HFFc6 (cell line): Measurements from ENCODE around the gene SIK3. TPM values are rescaled to one million over a fixed set of nuclear protein-coding genes. Genes with fewer than 3 reads are reported as not detected.

Source experiments
- DNase-seq: peaks from one replicate; pipeline ENCODE4 v3.0.0-alpha.2; 2018
- H3K27ac Mint-ChIP-seq: 2 replicates; pipeline ENCODE4 v1.8.0; 2020; ENCODE audit warnings: mild to moderate bottlenecking, mixed read lengths
- H3K27me3 Mint-ChIP-seq: 2 replicates; pipeline ENCODE4 v1.8.0; 2021; ENCODE audit warnings: mild to moderate bottlenecking, moderate library complexity, mixed read lengths; ENCODE audit not compliant: insufficient read depth
- H3K36me3 Mint-ChIP-seq: 2 replicates; pipeline ENCODE4 v1.8.0; 2021; ENCODE audit warnings: low read depth, mixed read lengths
- H3K4me1 Mint-ChIP-seq: 2 replicates; pipeline ENCODE4 v1.8.0; 2020; ENCODE audit warnings: low read depth, mixed read lengths
- H3K4me3 Mint-ChIP-seq: 2 replicates; pipeline ENCODE4 v1.8.0; 2020; ENCODE audit warnings: mild to moderate bottlenecking, moderate library complexity, mixed read lengths
- H3K9me3 Mint-ChIP-seq: 2 replicates; pipeline ENCODE4 v1.8.0; 2020; ENCODE audit warnings: mild to moderate bottlenecking, mixed read lengths
- CTCF ChIP-seq: fragments of 200-600 bp; sonication (generic); IDR thresholded peaks from 2 replicates; pipeline ENCODE4 v1.5.0; 2021; ENCODE audit warnings: antibody characterized with exemption, mild to moderate bottlenecking
- total RNA-seq, 6 experiments: library from RNA; stranded (reverse); fragmentation: NEBNext Ultra II Directional; extraction: Animal tissue kit (Norgen Biotek cat#: 25700); gene quantifications; 2 replicates in 1 of 6; 3 replicates in 5 of 6; pipeline ENCODE4 v1.2.3, GENCODE V29; 2021

Gene SIK3
- total RNA-seq, 6 experiments from 2014 or later: 15.6 to 23.3 (median 19.9) TPM

- no peaks in the 10 kb centered on the region for H3K36me3 Mint-ChIP-seq
- H3K27me3 Mint-ChIP-seq: no peaks in the 10 kb centered on the region
- DNase-seq: no peak
- peaks cover 26% of the 10 kb centered on the region for H3K4me1 Mint-ChIP-seq
- H3K9me3 Mint-ChIP-seq: no peaks in the 10 kb centered on the region
- no peak overlapping the region for H3K4me3 Mint-ChIP-seq
- no peak for TF ChIP-seq CTCF
- H3K27ac Mint-ChIP-seq: no peak overlapping the region
Measured at GRCh38 chr11:117083011-117083935, 15.0 kb downstream of the SIK3 start.

- no peak overlapping the region for H3K27ac Mint-ChIP-seq
- peaks cover 20% of the 10 kb centered on the region for H3K4me1 Mint-ChIP-seq
- no peaks in the 10 kb centered on the region for H3K27me3 Mint-ChIP-seq
- H3K9me3 Mint-ChIP-seq: no peaks in the 10 kb centered on the region
- H3K4me3 Mint-ChIP-seq: no peak overlapping the region
- DNase-seq: no peak
- H3K36me3 Mint-ChIP-seq: no peaks in the 10 kb centered on the region
- peak; percentile 54 for TF ChIP-seq CTCF
Measured at GRCh38 chr11:117081908-117082307, 16.3 kb downstream of the SIK3 start.

GRCh38 chr11:117080370-117080769, 17.9 kb downstream of the SIK3 start:
- TF ChIP-seq CTCF: no peak
- H3K36me3 Mint-ChIP-seq: no peaks in the 10 kb centered on the region
- no peak for DNase-seq
- no peaks in the 10 kb centered on the region for H3K27me3 Mint-ChIP-seq
- H3K4me3 Mint-ChIP-seq: no peak overlapping the region
- H3K27ac Mint-ChIP-seq: no peak overlapping the region
- peaks cover 21% of the 10 kb centered on the region for H3K4me1 Mint-ChIP-seq
- no peaks in the 10 kb centered on the region for H3K9me3 Mint-ChIP-seq

GRCh38 chr11:117076941-117077691, 21.1 kb downstream of the SIK3 start:
- H3K4me3 Mint-ChIP-seq: no peak overlapping the region
- H3K36me3 Mint-ChIP-seq: 0 out of 2 replicates have a peak, but pooled peaks cover 4% of the 10 kb centered on the region
- no peaks in the 10 kb centered on the region for H3K9me3 Mint-ChIP-seq
- peaks cover 1% of the 10 kb centered on the region; the same call in 1 of the 2 replicates for H3K27me3 Mint-ChIP-seq
- TF ChIP-seq CTCF: no peak
- no peak overlapping the region for H3K27ac Mint-ChIP-seq
- no peak for DNase-seq
- peaks cover 28% of the 10 kb centered on the region for H3K4me1 Mint-ChIP-seq

- Mint-ChIP-seq H3K27ac (no peak overlapping the region), H3K27me3 (peaks cover 1% of the 10 kb centered on the region; the same call in 1 of the 2 replicates), H3K4me1 (peaks cover 39% of the 10 kb centered on the region), H3K9me3 (no peaks in the 10 kb centered on the region), H3K36me3 (0 out of 2 replicates have a peak, but pooled peaks cover 4% of the 10 kb centered on the region), H3K4me3 (no peak overlapping the region)
- no peak for TF ChIP-seq CTCF
- no peak for DNase-seq
Measured at GRCh38 chr11:117075186-117075585, 23.0 kb downstream of the SIK3 start.
